Measurements from ENCODE around the gene NBPF12. TPM values are rescaled to one million over a fixed set of nuclear protein-coding genes. Genes with fewer than 3 reads are reported as not detected.

NBPF12 gene, protein sequence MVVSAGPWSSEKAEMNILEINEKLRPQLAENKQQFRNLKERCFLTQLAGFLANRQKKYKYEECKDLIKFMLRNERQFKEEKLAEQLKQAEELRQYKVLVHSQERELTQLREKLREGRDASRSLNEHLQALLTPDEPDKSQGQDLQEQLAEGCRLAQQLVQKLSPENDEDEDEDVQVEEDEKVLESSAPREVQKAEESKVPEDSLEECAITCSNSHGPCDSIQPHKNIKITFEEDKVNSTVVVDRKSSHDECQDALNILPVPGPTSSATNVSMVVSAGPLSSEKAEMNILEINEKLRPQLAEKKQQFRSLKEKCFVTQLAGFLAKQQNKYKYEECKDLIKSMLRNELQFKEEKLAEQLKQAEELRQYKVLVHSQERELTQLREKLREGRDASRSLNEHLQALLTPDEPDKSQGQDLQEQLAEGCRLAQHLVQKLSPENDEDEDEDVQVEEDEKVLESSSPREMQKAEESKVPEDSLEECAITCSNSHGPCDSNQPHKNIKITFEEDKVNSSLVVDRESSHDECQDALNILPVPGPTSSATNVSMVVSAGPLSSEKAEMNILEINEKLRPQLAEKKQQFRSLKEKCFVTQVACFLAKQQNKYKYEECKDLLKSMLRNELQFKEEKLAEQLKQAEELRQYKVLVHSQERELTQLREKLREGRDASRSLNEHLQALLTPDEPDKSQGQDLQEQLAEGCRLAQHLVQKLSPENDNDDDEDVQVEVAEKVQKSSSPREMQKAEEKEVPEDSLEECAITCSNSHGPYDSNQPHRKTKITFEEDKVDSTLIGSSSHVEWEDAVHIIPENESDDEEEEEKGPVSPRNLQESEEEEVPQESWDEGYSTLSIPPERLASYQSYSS (N-terminal part only)
- 4.6 and 4.9 TPM in 2 replicates for total RNA-seq

GRCh38 chr1:146938242-146938902, at the start of gene NBPF12:
Gene NBPF12, plus strand, starts transcription at chr1:146938324. Its CDS starts 21,820 bp downstream, at chr1:146960144.

Other genes with a start within 250 kb of the NBPF12 start
- gene PRKAB2, start 234.1 kb downstream of the NBPF12 start, total RNA-seq, result 7.7 and 10.0 TPM in 2 replicates